HG03558 (cell line): Measurements from ENCODE around the gene KLC4.
"Not testable (repeated sequence)": the region's sequence is repeated elsewhere in the genome, so short reads cannot be mapped to it uniquely, and the experiment has no call there.

Source experiments
- ATAC-seq: cut with Tn5 transposase; IDR thresholded peaks from one replicate; pipeline ENCODE4 v1.9.1; 2021; ENCODE audit warnings: moderate number of reproducible peaks; ENCODE audit not compliant: unreplicated experiment; ENCODE audit errors: extremely low read depth

Gene KLC4

GRCh38 chr6:43060755-43061633 is 1.6 kb downstream of the KLC4 start:
- no peak for ATAC-seq

- ATAC-seq, result no peak
Observed at GRCh38 chr6:43061861-43062260, 2.4 kb downstream of the KLC4 start.

- no peak for ATAC-seq
Observed at GRCh38 chr6:43062818-43063217, 3.4 kb downstream of the KLC4 start.

GRCh38 chr6:43070028-43070632 is 10.7 kb downstream of the KLC4 start:
- no peak for ATAC-seq

- ATAC-seq, result no peak
Observed at GRCh38 chr6:43074847-43075669, 15.6 kb downstream of the KLC4 start.

GRCh38 chr6:43075670-43076463 is 16.4 kb downstream of the KLC4 start, which contains the start of gene PTK7:
TSS of gene PTK7 (plus strand) at chr6:43076314. CDS start at chr6:43076489, 175 bp downstream.
- no peak for ATAC-seq

GRCh38 chr6:43076464-43077332 is 17.3 kb downstream of the KLC4 start:
- no peak for ATAC-seq

- no peak for ATAC-seq
Observed at GRCh38 chr6:43077333-43077809, 17.9 kb downstream of the KLC4 start.

- ATAC-seq, result no peak
Observed at GRCh38 chr6:43077981-43078511, 18.6 kb downstream of the KLC4 start.

- ATAC-seq, result no peak
Observed at GRCh38 chr6:43078691-43079090, 19.3 kb downstream of the KLC4 start.

- no peak for ATAC-seq
Observed at GRCh38 chr6:43081043-43081442, 21.6 kb downstream of the KLC4 start.

- ATAC-seq, result not testable (repeated sequence)
Observed at GRCh38 chr6:43081922-43082321, 22.5 kb downstream of the KLC4 start.

GRCh38 chr6:43082806-43083655 is 23.6 kb downstream of the KLC4 start:
- ATAC-seq, result no peak

- no peak for ATAC-seq
Observed at GRCh38 chr6:43086022-43086658, 26.7 kb downstream of the KLC4 start.

- no peak for ATAC-seq
Observed at GRCh38 chr6:43088654-43089056, 29.2 kb downstream of the KLC4 start.

- ATAC-seq, result no peak
Observed at GRCh38 chr6:43089467-43089866, 30.0 kb downstream of the KLC4 start.

GRCh38 chr6:43089874-43090558 is 30.6 kb downstream of the KLC4 start:
- no peak for ATAC-seq
